Natural killer cell (primary cell): ENCODE data around the gene RAET1E. TPM values are rescaled to one million over a fixed set of nuclear protein-coding genes. Genes with fewer than 3 reads are reported as not detected.

Experiments used
- ATAC-seq, 3 donors: fragments of 150-1000 bp in 2 of 3; fragments of 200-7000 bp in 1 of 3; cut with Tn5 transposase; 1 replicate in 1 of 3; 2 replicates in 2 of 3; pipeline ENCODE4 v1.10.0; 2021; ENCODE audit warnings: mild to moderate bottlenecking in 2 of 3, moderate library complexity in 2 of 3
- DNase-seq, 2 donors: peaks; one replicate each; pipeline versions ENCODE4 v3.0.0 to v3.0.0-alpha.2; 2013 to 2021; ENCODE audit warnings: mixed read lengths in 1 of 2
- H3K27ac ChIP-seq: one replicate; pipeline ENCODE4 v1.5.1; 2013; ENCODE audit warnings: mild to moderate bottlenecking, low read length
- H3K27me3 ChIP-seq: one replicate; pipeline ENCODE4 v1.6.1; 2013; ENCODE audit warnings: low read length; ENCODE audit not compliant: control insufficient read depth, insufficient read depth
- H3K36me3 ChIP-seq: one replicate; pipeline ENCODE4 v1.6.1; 2013; ENCODE audit warnings: low read length; ENCODE audit not compliant: control insufficient read depth, insufficient read depth
- H3K4me1 ChIP-seq: one replicate; pipeline ENCODE4 v1.6.1; 2013; ENCODE audit warnings: low read length; ENCODE audit not compliant: control insufficient read depth, insufficient read depth
- H3K4me3 ChIP-seq: one replicate; pipeline ENCODE4 v1.5.1; 2013; ENCODE audit warnings: low read length
- H3K9me3 ChIP-seq: one replicate; pipeline ENCODE4 v1.6.1; 2013; ENCODE audit warnings: low read length; ENCODE audit not compliant: control insufficient read depth, insufficient read depth
- H3K27ac Mint-ChIP-seq, 2 donors: one replicate each; pipeline ENCODE4 v1.8.0; 2022; ENCODE audit warnings: mild to moderate bottlenecking in 2 of 2, mixed read lengths in 2 of 2, moderate library complexity in 1 of 2
- H3K27me3 Mint-ChIP-seq, 2 donors: one replicate each; pipeline ENCODE4 v1.8.0; 2022; ENCODE audit warnings: low read depth in 2 of 2, mixed read lengths in 2 of 2
- H3K36me3 Mint-ChIP-seq: one replicate; pipeline ENCODE4 v1.8.0; 2022; ENCODE audit warnings: mixed read lengths
- H3K4me1 Mint-ChIP-seq, 2 donors: one replicate each; pipeline ENCODE4 v1.8.0; 2022; ENCODE audit warnings: mixed read lengths in 2 of 2
- H3K4me3 Mint-ChIP-seq: one replicate; pipeline ENCODE4 v1.8.0; 2022; ENCODE audit warnings: mild to moderate bottlenecking, moderate library complexity, mixed read lengths
- H3K9me3 Mint-ChIP-seq, 2 donors: one replicate each; pipeline ENCODE4 v1.8.0; 2022; ENCODE audit warnings: mixed read lengths in 2 of 2
- CTCF ChIP-seq: fragments of 200-600 bp; IDR thresholded peaks from one replicate; pipeline ENCODE4 v1.8.0; 2022; ENCODE audit warnings: antibody characterized with exemption
- WGBS: methylation state at CpG from one replicate; pipeline ENCODE4 v1.1.7; 2013; ENCODE audit warnings: missing lambda C conversion rate; ENCODE audit not compliant: insufficient coverage; 5-methylcytosine and 5-hydroxymethylcytosine counted together
- intact Hi-C: fragments of 100-400 bp; cut with micrococcal nuclease; formaldehyde crosslinking; loops from one replicate; pipeline ENCODE4 v1.14.2; 2022
- total RNA-seq, 4 donors: library from RNA; stranded (reverse); fragments of 120-200 nt in 1 of 4; gene quantifications; one replicate each; pipeline versions ENCODE4 v1.2.3 to v1.2.4, GENCODE V29; 2013 to 2022

RAET1E gene
- total RNA-seq, 3 donors from 2014 or later (not counting 1 experiment from before 2014, with no cell fraction given), result not detected

- WGBS, result 86% methylated on average over 13 of the region's 13 CpGs
- Histone ChIP-seq H3K27ac (no peak overlapping the region), H3K4me3 (no peak overlapping the region), H3K27me3 (no peaks in the 10 kb centered on the region), H3K9me3 (peaks cover 8% of the 10 kb centered on the region), H3K4me1 (no peaks in the 10 kb centered on the region), H3K36me3 (no peaks in the 10 kb centered on the region)
- no peaks in the 10 kb centered on the region for H3K36me3 Mint-ChIP-seq
- H3K4me1 Mint-ChIP-seq, result no peaks in the 10 kb centered on the region
- H3K9me3 Mint-ChIP-seq, result no peaks in the 10 kb centered on the region
- no peak for TF ChIP-seq CTCF
- intact Hi-C loops, result no loop called here
- no peak overlapping the region for H3K27ac Mint-ChIP-seq
- H3K4me3 Mint-ChIP-seq, result no peak overlapping the region
- ATAC-seq (no peak), DNase-seq (no peak)
- H3K27me3 Mint-ChIP-seq, result peaks cover 0 to 8% of the 10 kb centered on the region in 2 donors
These were observed 6.9 kb upstream of the RAET1E start for GRCh38 chr6:149904661-149905370.

DNA sequence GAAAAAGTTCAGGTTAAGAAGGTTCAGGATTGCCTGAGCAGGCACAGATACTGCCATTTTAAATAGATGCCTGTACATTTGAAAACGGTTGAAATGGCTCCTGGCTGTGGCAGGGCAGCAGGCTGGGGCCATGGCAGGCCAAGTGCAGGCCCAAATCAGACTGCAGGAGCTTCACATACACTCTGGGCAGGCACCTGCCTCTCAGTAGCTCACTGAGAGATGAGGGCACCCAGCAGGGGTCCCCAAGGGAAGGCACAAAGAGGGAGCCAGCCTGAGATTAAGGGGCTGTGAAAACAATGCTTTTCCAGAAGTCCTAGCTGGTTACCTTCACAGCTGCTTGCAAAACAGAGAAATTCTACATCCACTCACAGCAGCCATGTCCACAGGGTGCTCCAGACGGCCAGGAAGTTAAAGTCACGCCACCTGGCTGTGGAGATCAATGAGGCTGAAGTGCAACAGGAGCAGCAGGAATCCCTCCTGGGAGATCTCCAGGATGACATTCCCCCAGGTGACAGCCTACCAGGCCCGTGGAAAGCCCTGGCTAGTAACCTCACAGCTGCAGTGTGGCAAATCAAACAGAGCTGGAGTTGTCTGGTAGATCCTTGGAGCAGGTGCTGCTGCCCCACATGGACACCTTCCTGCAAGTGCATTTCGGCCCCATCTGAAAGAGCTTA lies 6.2 kb upstream of the RAET1E start:
- Histone ChIP-seq H3K27me3 (no peaks in the 10 kb centered on the region), H3K9me3 (peaks cover 8% of the 10 kb centered on the region), H3K4me1 (no peaks in the 10 kb centered on the region), H3K36me3 (no peaks in the 10 kb centered on the region), H3K4me3 (no peak overlapping the region), H3K27ac (no peak overlapping the region)
- ATAC-seq (no peak), DNase-seq (no peak)
- 78% methylated on average over 5 of the region's 5 CpGs for WGBS
- Mint-ChIP-seq H3K36me3 (no peaks in the 10 kb centered on the region), H3K4me1 (no peaks in the 10 kb centered on the region), H3K4me3 (no peak overlapping the region), H3K9me3 (no peaks in the 10 kb centered on the region), H3K27ac (no peak overlapping the region), H3K27me3 (peaks cover 5 to 8% of the 10 kb centered on the region in 2 donors)
- intact Hi-C loops, result no loop called here
- no peak for TF ChIP-seq CTCF

- no peaks in the 10 kb centered on the region for H3K9me3 ChIP-seq
- Mint-ChIP-seq H3K36me3 (no peaks in the 10 kb centered on the region), H3K9me3 (no peaks in the 10 kb centered on the region), H3K27ac (no peak overlapping the region), H3K4me3 (no peak overlapping the region), H3K4me1 (no peaks in the 10 kb centered on the region), H3K27me3 (peaks cover 9 to 10% of the 10 kb centered on the region in 2 donors)
- no peak overlapping the region for H3K27ac ChIP-seq
- intact Hi-C loops, result no loop called here
- no peak for TF ChIP-seq CTCF
- 87% methylated on average over 6 of the region's 6 CpGs for WGBS
- ATAC-seq, result no peak
- DNase-seq, result no peak
- H3K4me1 ChIP-seq, result no peaks in the 10 kb centered on the region
- no peaks in the 10 kb centered on the region for H3K36me3 ChIP-seq
- H3K27me3 ChIP-seq, result no peaks in the 10 kb centered on the region
- H3K4me3 ChIP-seq, result no peak overlapping the region
These were observed 3.7 kb upstream of the RAET1E start for GRCh38 chr6:149901444-149902140.
